ENCODE results near the gene SH3GL3. TPM values are rescaled to one million over a fixed set of nuclear protein-coding genes. Genes with fewer than 3 reads are reported as not detected.

Gene SH3GL3
- total and polyA plus RNA-seq, 2 of the 4 experiments (the other 2 are of a cell fraction): not detected

DNA sequence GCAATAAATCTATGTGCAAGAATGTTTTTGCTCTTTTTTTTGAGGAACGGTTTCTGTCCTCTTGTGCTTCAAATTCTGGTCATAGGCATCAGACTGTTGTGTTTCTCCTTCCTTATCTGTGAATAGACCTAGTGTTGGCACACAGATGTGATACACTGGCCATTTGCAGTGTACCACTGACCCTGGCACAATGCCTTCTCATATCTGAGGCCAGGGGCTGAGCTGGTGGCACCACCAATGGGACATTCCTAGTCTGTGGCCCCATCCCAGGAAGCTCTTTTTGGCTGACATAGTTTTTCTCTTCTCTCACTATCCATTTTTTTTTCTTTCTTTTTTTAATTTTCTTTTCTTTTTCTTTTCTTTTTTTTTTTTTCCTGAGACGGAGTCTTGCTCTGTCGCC, 40.4 kb downstream of the SH3GL3 start:
- no peak overlapping the region for H2BK15ac ChIP-seq (ENCODE audit: low read depth, low read length)
- H3K4me2 ChIP-seq (ENCODE audit: low read depth, low read length): no peak overlapping the region
- dilution Hi-C loops (cut with HindIII; ENCODE audit: low sequenced_read_pairs, unreplicated experiment) (no loop called here), intact Hi-C loops (cut with micrococcal nuclease) (no loop called here), in situ Hi-C loops (cut with MboI; ENCODE audit: low sequenced_read_pairs) (no loop called here)
- ChIA-PET POLR2A (ENCODE audit: unreplicated experiment) (no interaction called here), CTCF (no interaction called here)
- H3K27ac ChIP-seq (ENCODE audit: insufficient read depth, low read length): no peak overlapping the region
- no peak overlapping the region for H4K8ac ChIP-seq (ENCODE audit: low read depth in 2 of 2, low read length in 2 of 2)
- no peak overlapping the region for H3K4ac ChIP-seq (ENCODE audit: low read depth, low read length)
- H2BK5ac ChIP-seq (ENCODE audit: low read depth, low read length, poor library complexity, severe bottlenecking): no peak overlapping the region
- H3K14ac ChIP-seq (replicated peaks; ENCODE audit: low read depth, low read length): no peak overlapping the region
- no peak overlapping the region for H4K91ac ChIP-seq (ENCODE audit: insufficient read depth, low read depth, low read length)
- no peak overlapping the region for H3K23ac ChIP-seq (ENCODE audit: low read depth, low read length)
- H2BK20ac ChIP-seq (ENCODE audit: low read depth, low read length): no peak overlapping the region
- no peak overlapping the region for H2AK9ac ChIP-seq (replicated peaks; ENCODE audit: low read depth, low read length, poor library complexity)
- H3K79me1 ChIP-seq (ENCODE audit: low read depth in 1 of 2, low read length in 2 of 2): no peaks in the 10 kb centered on the region
- H3K4me1 ChIP-seq (ENCODE audit: control insufficient read depth, insufficient read depth, low read length): no peaks in the 10 kb centered on the region
- H3K9ac ChIP-seq (ENCODE audit: low read depth, low read length): no peak overlapping the region
- no peaks in the 10 kb centered on the region for H3K36me3 ChIP-seq (ENCODE audit: control insufficient read depth, insufficient read depth, low read length)
- H2AK5ac ChIP-seq (ENCODE audit: low read depth, low read length): no peak overlapping the region
- WGBS, 2 experiments (ENCODE audit: extremely low coverage in 2 of 2, insufficient read length in 1 of 2): no CpG with 5 or more reads among the region's 3 CpGs
- H3K9me3 ChIP-seq (ENCODE audit: control insufficient read depth, insufficient read depth, low read length): peaks cover 5% of the 10 kb centered on the region
- no peak for DNase-seq
- TF ChIP-seq, protein P1, sequence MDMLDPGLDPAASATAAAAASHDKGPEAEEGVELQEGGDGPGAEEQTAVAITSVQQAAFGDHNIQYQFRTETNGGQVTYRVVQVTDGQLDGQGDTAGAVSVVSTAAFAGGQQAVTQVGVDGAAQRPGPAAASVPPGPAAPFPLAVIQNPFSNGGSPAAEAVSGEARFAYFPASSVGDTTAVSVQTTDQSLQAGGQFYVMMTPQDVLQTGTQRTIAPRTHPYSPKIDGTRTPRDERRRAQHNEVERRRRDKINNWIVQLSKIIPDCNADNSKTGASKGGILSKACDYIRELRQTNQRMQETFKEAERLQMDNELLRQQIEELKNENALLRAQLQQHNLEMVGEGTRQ (IDR thresholded peaks at IDR 0.05; ENCODE audit: low read depth, low read length): no peak
- TF ChIP-seq MXI1 (IDR thresholded peaks at IDR 0.05; ENCODE audit: borderline replicate concordance, low read depth, low read length): no peak
- TF ChIP-seq, protein P2, sequence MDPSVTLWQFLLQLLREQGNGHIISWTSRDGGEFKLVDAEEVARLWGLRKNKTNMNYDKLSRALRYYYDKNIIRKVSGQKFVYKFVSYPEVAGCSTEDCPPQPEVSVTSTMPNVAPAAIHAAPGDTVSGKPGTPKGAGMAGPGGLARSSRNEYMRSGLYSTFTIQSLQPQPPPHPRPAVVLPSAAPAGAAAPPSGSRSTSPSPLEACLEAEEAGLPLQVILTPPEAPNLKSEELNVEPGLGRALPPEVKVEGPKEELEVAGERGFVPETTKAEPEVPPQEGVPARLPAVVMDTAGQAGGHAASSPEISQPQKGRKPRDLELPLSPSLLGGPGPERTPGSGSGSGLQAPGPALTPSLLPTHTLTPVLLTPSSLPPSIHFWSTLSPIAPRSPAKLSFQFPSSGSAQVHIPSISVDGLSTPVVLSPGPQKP (IDR thresholded peaks at IDR 0.05; ENCODE audit: borderline replicate concordance, low read depth, low read length): no peak
- no peak for TF ChIP-seq CHD1 (IDR thresholded peaks at IDR 0.05; ENCODE audit: low read depth, low read length)
- TF ChIP-seq RAD21 (IDR thresholded peaks at IDR 0.05; ENCODE audit: low read length): no peak
- TF ChIP-seq FOS (IDR thresholded peaks at IDR 0.05; ENCODE audit: low read depth, low read length): no peak
- TF ChIP-seq MAZ (IDR thresholded peaks at IDR 0.05; ENCODE audit: borderline replicate concordance, low read depth, low read length): no peak
- TF ChIP-seq MAFK (IDR thresholded peaks at IDR 0.05; ENCODE audit: low read depth, low read length): no peak
- no peak for TF ChIP-seq RCOR1 (IDR thresholded peaks at IDR 0.05; ENCODE audit: insufficient replicate concordance, low read length)
- TF ChIP-seq POLR2A (IDR thresholded peaks at IDR 0.05; ENCODE audit: low read depth, low read length): no peak
- TF ChIP-seq, protein P3, sequence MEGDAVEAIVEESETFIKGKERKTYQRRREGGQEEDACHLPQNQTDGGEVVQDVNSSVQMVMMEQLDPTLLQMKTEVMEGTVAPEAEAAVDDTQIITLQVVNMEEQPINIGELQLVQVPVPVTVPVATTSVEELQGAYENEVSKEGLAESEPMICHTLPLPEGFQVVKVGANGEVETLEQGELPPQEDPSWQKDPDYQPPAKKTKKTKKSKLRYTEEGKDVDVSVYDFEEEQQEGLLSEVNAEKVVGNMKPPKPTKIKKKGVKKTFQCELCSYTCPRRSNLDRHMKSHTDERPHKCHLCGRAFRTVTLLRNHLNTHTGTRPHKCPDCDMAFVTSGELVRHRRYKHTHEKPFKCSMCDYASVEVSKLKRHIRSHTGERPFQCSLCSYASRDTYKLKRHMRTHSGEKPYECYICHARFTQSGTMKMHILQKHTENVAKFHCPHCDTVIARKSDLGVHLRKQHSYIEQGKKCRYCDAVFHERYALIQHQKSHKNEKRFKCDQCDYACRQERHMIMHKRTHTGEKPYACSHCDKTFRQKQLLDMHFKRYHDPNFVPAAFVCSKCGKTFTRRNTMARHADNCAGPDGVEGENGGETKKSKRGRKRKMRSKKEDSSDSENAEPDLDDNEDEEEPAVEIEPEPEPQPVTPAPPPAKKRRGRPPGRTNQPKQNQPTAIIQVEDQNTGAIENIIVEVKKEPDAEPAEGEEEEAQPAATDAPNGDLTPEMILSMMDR (conservative IDR thresholded peaks at IDR 0.05; ENCODE audit: low read depth, low read length): no peak
- TF ChIP-seq NFE2L2 (IDR thresholded peaks at IDR 0.05; ENCODE audit: low read depth, low read length): no peak
- no peak for TF ChIP-seq SMC3 (IDR thresholded peaks at IDR 0.05; ENCODE audit: low read depth, low read length)
- no peak for TF ChIP-seq CEBPB (IDR thresholded peaks at IDR 0.05; ENCODE audit: low read depth, low read length)
- TF ChIP-seq RFX5 (IDR thresholded peaks at IDR 0.05; ENCODE audit: low read depth, low read length): no peak
- TF ChIP-seq BHLHE40 (IDR thresholded peaks at IDR 0.05; ENCODE audit: low read depth, low read length): no peak
- H3K56ac ChIP-seq (ENCODE audit: extremely low read depth, insufficient read depth, low read length): no peak overlapping the region
- no peak for ATAC-seq (ENCODE audit: low read depth)
- no peak overlapping the region for H3K4me3 ChIP-seq (ENCODE audit: insufficient read depth, low read depth, low read length)
- H3K27me3 ChIP-seq (ENCODE audit: control insufficient read depth, insufficient read depth, low read length): no peaks in the 10 kb centered on the region
- no peaks in the 10 kb centered on the region for H3K9me1 ChIP-seq (ENCODE audit: insufficient read depth, low read length)
- H4K20me1 ChIP-seq (ENCODE audit: insufficient read depth, low read length): no peaks in the 10 kb centered on the region
- no TSS peak for BruUV-seq (replicated peaks)
- H4K5ac ChIP-seq (ENCODE audit: low read depth, low read length): no peak overlapping the region
- H2AFZ ChIP-seq (replicated peaks; ENCODE audit: low read length, poor library complexity): no peak overlapping the region
- no peak overlapping the region for H2BK120ac ChIP-seq (ENCODE audit: low read depth, low read length)
- no peak overlapping the region for H3K18ac ChIP-seq (ENCODE audit: low read depth, low read length)
